ENCODE results near the gene MOK.

DNA sequence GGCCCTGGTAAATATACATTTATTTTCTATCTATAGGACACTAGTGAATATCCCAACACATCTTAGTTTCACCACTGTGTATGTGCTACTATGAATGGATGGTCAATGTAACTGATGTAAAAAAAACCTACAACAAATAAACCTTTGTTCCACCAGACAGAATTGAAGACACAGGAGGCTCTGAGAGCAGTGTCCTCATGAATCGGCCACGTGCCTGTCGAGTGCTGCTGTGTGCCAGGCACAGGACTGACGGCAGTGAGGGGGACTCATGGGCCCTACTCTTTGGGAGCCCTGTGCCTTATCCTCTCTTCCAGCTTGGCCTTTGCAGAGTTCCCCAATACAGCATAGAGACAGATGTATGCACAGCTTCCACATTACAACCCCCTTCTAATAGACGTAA lies 39.5 kb upstream of the MOK start:
- TF ChIP-seq, protein P1, sequence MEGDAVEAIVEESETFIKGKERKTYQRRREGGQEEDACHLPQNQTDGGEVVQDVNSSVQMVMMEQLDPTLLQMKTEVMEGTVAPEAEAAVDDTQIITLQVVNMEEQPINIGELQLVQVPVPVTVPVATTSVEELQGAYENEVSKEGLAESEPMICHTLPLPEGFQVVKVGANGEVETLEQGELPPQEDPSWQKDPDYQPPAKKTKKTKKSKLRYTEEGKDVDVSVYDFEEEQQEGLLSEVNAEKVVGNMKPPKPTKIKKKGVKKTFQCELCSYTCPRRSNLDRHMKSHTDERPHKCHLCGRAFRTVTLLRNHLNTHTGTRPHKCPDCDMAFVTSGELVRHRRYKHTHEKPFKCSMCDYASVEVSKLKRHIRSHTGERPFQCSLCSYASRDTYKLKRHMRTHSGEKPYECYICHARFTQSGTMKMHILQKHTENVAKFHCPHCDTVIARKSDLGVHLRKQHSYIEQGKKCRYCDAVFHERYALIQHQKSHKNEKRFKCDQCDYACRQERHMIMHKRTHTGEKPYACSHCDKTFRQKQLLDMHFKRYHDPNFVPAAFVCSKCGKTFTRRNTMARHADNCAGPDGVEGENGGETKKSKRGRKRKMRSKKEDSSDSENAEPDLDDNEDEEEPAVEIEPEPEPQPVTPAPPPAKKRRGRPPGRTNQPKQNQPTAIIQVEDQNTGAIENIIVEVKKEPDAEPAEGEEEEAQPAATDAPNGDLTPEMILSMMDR (IDR thresholded peaks at IDR 0.05), result no peak
- no peak for TF ChIP-seq EP300 (IDR thresholded peaks at IDR 0.05)
- no peak for TF ChIP-seq POLR2A (IDR thresholded peaks at IDR 0.05)
- no peak for TF ChIP-seq POLR2AphosphoS5 (IDR thresholded peaks at IDR 0.05)
